NCI-H1417 treated with DMSO at 0.1 percent for 48 hours (cell line): ENCODE results near the gene MYH7.

Source experiments
- DNase-seq: peaks from one replicate; lab custom pipeline; 2025; lab: John Stamatoyannopoulos, UW

The MYH7 gene

GRCh38 chr14:23447361-23448350 is 12.2 kb upstream of the MYH7 start:
- DNase-seq = no peak

DNA sequence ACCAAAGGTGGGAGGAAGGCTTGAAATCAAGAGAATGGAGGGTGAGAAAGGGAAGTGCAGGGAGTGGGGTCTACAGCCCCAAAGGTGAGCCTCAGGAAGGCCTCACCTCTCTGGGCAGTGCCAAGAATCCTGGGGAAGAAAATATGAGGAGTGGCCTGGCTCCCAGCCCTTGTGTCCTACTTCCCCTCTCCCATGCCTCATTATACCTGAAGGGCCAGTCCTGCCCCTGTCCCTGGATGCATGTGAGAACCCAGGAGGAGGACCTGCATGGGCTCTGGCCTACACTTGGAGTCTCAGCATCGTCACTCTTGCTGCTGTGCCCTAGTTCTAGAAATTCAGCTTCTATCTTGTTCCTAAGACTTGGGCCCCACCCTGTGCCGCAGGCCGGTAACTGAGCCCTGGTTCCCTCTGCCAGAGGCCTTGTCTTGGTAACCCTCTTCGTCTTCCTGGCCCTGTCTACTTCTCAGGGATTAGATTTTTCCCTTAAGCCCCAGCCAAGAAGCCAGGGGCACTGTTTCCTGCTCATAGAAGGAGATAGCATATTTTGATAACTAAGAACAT is 10.9 kb upstream of the MYH7 start:
- DNase-seq = no peak

GRCh38 chr14:23445773-23446172 is 10.3 kb upstream of the MYH7 start:
- DNase-seq = no peak

GRCh38 chr14:23444314-23444713 is 8.9 kb upstream of the MYH7 start:
- no peak for DNase-seq

DNA sequence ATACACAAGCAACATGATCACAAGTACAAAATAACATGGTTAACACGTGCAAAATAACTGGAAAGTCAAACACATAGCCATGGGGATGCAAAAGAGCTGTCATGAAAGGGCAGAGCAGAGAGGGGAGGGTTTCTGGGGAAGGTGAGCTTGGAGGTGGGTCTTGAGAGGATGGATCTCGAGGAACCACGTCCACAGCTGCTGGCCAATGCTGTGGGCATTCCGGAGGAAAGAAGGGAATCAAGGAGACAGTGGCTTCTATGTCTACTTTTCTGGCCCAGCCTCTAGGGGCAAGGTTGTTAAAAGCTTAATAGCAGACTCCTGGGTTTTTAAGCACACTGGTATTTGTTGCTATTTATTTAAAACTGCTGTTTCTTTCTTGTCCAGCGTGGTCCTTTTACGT is 8.4 kb upstream of the MYH7 start:
- no peak for DNase-seq

DNA sequence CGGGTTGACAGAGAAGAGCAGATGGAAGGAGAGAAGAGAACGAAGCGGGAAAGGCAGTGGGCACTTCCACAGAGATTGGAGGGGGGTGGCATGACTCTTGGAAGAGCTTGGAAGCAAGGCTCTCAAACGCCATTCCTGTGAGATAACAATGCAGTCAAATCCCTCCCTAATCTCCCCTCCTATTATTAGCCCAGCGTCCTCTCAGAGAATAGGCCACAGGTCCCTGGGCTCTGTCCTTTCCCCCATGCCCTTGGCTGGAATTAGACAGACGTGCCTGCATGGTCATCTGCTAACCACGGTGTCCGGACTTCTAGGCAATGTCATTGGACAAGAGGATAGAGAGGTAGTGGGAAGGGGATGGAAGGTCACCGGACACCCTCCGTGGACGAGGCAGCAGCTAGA is 8.0 kb upstream of the MYH7 start:
- DNase-seq = no peak

DNA sequence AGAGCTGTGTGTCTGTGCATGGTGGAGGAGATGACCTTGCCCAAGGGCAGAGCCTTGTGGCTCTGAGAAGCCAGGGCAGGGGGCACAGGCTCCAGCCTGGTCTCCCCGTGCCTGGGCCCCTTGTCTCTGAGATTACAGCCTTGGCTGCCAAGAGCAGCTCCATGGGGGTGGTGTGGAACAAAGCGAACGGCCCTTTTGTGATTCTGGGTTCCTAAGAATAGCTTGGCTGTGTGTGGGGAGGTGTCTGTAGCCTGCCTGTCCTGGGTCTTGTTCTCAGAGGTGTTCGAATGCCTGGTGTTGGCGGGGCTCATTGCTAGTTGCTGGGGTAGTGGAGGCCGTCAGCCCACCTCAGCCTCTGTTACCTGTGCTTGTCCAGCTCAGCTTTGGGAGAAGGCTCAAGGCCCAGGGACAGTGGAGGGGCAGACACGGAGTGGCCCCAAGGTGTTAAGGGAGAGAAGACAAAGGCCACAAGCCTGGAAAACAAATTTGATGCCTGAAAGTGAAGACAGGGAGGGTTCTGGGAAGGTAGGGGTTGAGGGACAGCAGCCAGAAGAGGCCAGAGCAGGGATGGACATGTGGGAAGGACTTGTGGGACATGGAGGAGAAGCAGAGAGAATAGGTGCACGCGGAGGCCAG is 7.4 kb upstream of the MYH7 start:
- no peak for DNase-seq

GRCh38 chr14:23441076-23441475 is 5.6 kb upstream of the MYH7 start:
- no peak for DNase-seq

- DNase-seq = no peak
Observed at GRCh38 chr14:23439107-23439835, 3.8 kb upstream of the MYH7 start.

DNA sequence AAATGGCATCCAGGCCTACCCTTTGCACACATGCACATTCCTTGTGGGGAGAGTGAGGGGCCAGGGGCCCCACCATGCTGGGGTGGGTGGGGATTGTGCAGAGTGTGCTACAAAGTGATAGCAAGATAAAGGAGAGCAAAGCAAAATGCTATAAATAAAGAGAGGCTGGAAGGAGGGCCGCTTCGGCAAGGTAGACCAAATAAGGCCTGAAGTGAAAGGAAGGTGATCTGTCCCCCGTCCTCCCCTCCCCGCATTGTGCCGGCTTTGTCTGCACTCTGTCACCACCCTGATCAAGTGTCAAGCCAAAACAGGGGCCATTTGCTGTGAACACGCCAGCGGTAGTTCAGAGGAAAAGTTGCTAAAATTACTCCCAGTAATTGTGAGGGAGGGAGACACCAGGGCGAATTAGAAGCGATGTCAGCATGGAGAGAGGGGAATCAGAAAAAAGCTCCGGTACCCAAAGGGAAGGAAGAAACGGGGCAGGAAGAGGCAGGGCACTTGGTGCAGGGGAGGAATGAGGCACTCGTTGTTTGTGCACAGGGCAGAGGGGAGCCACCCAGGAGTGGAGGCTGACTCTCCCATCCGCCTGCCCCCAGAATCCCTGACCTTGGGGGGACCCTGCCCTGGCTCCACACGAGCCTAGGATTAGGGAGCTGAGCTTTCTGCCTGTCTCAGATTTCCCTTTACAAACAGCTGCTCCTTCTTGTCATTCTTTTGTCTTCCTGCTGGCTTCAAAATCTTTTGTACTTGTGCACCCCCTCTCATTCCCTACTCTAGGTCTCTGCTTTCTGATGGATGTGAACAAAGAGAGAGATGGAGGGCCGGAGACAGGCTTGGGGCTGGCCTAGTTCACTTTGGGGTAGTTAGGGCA is 2.9 kb upstream of the MYH7 start:
- no peak for DNase-seq

GRCh38 chr14:23437133-23438100 is 2.0 kb upstream of the MYH7 start:
- no peak for DNase-seq

DNA sequence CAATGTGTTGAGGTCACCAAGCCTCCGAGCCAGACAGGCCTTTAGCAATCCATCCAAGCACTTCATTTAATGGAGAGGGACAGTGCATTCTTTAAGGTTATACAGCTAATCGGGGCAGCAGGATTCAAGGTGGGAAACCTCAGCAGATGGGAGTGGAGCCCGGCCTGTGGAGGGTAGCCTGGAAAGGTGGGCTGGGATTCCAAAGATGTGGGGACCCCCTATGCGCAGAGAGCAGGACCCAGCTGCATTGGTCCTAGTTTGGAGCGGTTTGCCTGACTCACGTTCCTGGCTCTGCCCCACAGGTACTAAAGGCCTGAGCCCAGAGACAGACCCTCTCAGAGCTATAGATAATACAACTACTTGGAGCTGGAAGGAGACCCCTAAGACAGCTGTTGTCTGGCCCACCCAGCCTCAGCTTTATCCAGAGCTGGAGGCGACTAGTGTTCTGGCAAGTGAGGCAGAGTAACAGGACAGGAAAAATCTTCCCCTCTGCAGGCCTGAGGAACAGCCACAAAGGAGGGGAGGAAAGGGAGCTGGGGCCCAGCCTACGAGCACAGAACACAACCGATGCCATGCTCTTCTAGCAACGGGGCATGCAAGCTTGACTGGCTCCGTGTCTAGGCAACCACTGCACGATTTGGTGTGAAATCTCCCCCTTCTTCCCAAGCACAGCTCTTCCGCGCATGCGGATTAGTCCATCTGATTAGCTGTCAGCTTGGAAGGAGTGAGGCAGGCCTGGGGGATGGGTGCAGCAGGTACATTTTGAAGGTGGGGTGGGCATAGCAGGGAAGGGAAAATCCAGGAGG is 1.1 kb upstream of the MYH7 start:
- DNase-seq = no peak

DNA sequence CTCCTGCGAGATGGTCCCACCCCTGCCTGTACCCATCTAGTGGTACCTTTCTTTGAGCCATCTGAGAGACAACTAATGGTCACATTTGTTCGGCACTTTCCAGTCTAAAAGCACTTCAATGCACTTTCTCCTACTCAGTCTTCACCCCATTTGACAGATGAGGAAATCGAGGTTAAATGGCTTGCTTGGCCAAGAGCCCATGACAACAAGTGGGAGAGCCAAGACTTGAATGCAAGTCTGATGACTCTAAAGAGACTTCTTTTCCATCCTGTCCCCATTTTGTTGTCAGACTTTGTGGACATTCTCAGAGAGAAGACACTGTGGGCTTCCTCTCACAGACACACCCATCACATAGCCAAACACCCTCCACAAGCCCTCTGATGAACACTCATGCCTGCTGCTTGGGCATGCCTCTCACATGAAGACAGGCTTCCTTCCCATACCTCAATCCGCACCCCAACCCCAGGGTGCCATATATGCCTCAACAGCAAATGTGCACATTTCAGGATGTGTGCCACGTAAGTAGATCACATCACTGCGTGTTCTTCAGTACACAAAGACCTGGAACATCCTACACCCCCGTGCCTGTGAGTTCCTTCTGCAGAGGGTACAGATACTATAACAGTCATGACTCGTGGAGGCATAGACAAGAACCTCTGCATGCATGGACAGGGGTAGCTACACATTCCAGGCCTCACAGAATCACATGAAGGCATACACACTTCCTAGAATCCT is 805 bp downstream of the MYH7 start:
- DNase-seq = no peak

DNA sequence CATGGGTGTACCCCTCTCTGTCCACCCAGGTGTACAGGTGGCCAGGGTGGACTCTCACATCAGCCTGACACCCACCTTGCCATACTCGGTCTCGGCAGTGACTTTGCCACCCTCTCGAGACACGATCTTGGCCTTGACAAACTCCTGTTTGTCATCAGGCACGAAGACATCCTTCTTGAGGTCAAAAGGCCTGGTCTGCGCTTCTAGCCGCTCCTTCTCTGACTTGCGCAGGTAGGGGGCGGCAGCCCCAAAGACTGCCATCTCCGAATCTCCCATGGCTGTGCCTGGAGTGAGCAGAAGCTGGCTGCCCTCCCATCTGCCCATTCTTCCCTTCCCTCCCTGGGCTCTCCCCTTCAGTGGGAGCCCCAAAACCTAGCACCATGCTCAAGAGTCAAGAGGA is 2.0 kb downstream of the MYH7 start:
- no peak for DNase-seq

- no peak for DNase-seq
Observed at GRCh38 chr14:23432946-23433345, 2.5 kb downstream of the MYH7 start.

DNA sequence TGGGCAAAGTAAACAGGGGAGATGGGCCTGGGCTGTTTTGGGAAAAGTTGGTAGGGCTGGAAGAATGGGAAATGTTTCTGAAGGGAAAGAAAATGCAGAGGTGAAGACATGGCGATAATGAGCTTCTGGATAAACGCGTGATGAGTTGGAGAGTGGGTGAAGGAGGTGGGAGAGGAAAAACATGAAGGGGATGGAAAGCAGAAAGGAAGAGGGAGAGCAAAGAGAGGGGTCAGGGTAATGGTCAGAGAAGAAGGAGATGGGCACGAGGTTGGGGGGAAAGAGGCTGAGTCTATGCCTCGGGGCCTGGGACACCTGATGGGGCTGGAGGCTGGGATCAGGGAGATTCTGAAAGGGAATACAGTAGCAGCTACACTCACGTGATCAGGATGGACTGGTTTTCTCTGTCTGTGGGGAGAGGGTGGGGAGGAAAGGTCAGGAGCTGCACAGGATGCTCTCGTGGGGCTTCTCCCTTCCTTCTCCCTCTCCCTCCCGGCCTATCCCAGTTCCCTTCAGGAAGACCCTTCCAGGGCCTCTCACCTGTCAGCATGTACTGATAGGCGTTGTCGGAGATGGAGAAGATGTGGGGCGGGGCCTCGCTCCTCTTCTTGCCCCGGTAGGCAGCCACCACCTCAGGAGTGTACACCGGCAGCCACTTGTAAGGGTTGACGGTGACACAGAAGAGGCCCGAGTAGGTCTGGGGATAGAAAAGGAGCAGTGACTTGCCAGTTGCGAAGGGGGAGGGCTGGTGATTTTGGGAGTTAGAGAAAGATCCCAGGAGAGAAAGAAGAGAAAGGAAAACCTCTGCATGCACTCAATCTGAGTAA is 3.1 kb downstream of the MYH7 start:
- DNase-seq = no peak

DNA sequence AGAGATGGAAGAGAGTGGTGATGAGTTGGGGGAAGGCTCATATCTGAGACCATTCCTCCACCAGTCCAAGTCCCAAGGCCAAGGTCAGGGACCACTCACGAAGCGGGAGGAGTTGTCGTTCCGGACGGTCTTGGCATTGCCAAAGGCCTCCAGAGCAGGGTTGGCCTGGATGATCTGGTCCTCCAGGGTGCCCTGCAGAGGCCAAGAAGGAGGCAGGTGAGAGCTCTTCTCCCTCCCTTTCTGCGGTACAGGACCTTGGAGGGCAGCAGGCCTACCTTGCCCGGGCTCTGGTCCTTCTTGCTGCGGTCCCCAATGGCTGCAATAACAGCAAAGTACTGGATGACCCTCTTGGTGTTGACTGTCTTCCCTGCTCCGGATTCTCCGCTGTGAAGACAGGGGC is 4.0 kb downstream of the MYH7 start:
- no peak for DNase-seq

DNA sequence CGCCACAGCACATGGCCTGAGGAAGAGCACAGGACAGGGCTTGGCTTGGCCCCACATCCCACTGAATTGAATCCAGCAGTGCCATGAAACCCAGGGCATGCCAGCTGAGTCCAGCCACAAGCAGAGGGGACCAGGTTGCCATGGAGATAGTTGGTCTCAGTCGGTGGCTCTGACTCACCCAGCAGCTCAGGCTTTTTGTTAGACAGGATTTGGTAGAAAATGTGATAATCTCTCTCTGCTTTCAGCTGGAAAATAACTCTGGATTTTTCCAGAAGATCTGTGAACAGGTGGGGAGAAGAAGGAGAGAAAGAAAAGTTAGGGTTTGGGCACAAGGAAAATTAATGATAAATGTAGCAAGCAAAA is 4.8 kb downstream of the MYH7 start:
- DNase-seq = no peak
